HuH-7 (cell line): ENCODE measurements around the gene DHRS3.

Source experiments
- DNase-seq: peaks from one replicate; pipeline ENCODE4 v3.0.0; 2011; ENCODE audit warnings: low spot score

DHRS3 gene

GRCh38 chr1:12596007-12596821 is 21.8 kb downstream of the DHRS3 start:
- DNase-seq: peak; percentile 67

DNA sequence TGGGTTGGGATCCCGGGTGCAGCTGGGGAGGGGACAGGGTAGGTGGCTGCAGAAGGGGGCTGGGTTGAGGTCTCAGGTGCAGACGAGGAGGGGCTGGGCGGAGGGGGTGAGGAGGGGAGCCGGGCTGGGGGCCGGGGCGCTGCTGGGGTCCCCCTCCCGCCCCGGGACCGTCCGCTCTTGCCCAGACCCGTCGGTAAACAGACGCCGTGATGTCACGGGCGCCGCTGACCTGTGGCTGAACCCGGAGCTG is 22.3 kb downstream of the DHRS3 start:
- DNase-seq: no peak

- no peak for DNase-seq
Observed at GRCh38 chr1:12594966-12595756, 22.8 kb downstream of the DHRS3 start.

GRCh38 chr1:12594490-12594889 is 23.5 kb downstream of the DHRS3 start:
- DNase-seq: no peak

GRCh38 chr1:12593621-12594066 is 24.4 kb downstream of the DHRS3 start:
- DNase-seq: no peak

DNA sequence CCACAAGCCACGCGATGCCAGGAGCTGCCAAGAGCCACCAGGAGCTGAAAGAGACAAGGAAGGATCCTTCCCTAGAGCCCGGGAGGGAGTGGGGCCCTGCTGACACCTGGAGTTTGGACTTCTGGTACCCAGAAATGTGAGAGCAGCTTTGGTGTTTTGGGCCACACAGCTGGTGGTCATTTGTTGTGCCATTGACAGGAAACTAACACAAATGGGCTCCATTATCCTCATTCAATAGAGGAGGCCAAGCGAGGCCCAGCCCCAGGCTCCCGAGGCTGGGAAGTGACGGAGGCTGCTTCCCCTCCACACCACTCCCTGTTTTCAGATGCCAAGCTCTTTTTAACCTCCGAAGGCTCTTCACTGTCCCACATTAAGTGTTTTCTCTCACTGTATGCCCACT is 25.5 kb downstream of the DHRS3 start:
- DNase-seq: no peak

DNA sequence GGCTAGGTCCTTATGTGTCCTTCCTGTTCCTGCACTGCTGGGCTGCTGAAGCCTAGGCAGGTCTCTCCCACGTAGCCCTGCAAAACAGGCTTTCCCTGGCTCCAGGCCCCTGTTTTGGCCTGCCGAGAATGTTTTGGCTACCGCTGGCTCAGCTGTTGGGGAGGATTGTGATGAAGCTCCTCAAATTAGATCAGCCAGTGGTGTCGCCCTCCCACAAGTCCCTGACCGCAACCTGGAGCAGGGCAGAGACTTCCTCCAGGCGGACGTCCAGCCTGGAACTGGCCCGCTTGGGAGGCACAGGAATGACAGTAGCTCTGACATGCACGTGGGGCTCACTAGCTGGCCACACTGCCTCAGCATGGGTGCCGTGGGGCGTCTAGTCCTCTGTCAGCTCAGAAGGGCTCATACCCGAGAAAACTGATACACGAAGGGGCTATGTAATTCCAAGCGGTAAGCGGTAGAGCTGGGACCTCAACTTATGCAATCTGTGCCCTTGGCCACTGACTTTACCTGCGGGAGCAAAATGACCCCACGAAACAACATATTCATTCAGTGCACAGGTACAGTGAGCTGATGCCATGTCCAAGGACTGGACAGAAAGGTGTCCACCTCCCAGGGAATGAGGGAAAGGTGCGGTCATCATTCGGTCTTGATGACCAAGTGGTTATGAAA is 26.6 kb downstream of the DHRS3 start:
- DNase-seq: no peak

DNA sequence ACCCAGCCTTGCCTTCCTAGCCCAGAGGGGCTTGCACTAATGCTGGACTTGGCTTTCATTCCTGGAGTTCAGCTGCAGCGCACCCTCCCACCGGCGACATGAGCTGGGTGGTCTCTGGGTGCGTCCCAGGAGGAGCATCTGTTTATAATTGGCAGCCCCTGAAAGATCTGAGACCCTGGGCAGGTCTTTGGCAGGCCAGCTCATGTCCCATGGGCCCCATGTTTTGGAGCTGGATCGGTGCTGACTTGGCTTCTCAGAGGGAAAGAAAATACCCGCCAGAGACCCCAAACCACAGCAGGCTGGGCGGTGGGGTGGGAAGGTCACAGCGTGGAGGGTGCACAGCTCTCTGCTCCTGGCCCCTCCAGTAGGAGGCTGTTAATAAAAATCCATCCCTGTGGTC is 29.3 kb downstream of the DHRS3 start:
- DNase-seq: no peak

- DNase-seq: no peak
Observed at GRCh38 chr1:12587981-12588640, 29.9 kb downstream of the DHRS3 start.

DNA sequence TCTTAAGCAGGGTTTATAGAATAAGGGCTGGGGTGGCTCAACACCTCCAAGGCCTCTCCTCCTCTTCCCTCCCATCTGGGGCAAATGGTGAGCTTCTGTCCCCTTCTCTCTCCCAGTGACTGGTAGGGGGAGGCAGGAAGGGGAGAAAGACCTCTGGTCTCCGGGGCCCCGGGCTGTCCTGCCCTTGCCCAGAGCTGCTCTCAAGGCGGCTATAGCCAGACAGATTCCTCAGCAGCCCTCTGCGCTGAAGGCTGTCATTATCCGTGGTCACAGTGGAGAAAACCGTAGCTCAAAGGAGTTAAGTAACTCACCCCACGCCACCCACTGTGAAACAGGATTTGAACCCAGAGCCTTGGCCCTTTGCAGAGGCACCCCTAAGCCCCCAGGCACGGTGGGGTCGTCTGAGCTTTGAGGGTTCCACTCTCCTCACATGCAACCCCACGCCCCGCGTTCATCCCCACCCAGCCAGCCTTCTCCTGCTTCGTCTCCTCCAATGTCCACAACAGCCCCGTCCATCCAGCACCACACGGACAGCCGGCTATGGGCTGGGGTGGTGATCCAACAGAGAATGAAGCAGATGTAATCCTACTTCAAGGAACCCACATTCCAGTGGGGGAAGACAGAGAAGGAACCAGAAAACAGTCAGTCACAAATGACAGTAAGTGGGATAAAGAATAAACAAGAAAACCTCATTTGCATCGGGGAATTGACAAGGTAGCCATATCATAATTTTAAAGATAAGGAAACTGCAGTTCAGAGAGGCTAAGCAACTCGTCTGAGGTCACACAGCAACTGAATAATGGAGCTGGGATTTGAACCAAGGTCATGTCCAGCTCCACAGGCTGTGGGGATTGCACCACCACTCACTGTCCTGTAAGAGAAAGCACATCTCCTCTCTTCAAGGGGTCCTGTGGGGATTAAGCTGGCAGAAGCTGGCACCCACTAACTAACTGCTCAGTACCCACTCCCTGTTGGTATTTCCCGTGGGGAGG is 31.8 kb downstream of the DHRS3 start:
- DNase-seq: no peak

DNA sequence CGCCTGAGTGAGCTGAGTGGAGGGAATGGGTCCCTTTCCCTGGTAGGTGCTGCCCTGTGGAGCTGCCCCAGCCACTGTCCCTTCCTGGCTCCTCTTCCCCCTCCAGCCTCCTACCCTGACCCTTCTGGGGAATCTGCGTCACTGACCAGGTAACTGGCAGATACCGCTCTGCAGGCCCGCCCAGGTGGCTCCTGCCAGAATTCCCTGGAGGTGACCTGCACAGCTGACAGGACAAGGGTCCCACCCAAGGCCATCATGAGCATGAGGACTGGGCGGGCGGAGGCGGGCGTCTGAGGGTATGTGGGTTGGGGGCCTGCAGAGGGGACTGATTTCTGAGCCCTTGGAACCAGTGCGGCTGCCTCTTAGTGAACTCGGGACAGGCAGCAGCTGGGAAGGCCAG is 32.5 kb downstream of the DHRS3 start:
- no peak for DNase-seq

DNA sequence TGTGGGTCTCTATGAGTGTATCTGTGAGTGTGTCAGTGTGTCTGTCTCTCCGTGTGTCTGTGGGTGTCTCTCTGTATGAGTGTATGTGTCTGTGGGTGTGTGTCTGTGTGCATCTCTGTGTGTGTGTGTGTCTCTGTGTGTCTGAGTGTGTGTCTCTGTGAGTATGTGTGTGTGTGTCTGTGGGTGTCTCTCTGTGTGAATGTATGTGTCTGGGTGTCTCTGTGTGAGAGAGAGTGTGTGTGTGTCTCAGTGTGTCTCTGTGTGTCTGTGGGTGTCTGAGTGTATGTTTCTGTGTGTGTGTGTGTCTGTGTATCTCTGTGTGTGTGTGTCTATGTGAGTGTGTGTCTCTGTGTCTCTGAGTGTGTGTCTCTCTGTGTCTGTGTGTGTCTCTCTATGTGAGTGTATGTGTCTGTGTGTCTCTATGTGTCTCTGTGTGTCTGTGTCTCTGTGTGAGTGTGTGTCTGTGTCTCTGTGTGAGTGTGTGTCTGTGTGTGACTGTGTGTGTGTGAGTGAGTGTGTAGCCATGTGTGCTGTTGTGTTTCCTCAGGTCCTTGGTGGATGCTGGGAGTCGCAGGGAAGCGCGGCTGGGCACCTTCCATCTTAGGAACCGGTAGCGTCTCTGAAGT is 33.0 kb downstream of the DHRS3 start:
- DNase-seq: no peak

DNA sequence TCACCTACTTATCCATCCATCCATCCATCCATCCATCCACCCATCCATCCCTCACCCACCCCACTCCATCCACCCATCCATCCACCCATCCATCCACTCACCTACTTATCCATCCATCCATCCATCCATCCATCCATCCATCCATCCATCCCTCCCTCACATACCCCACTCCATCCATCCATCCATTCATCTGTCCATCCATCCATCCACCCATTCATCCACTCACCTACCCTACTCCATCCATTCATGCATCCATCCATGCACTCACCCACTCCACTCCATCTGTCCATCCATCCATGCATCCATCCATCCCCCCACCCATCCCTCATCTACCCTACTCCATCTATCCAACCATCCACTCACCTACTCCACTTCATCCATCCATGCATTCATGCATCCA is 34.5 kb downstream of the DHRS3 start:
- no peak for DNase-seq

GRCh38 chr1:12582649-12583048 is 35.4 kb downstream of the DHRS3 start:
- DNase-seq: no peak

- DNase-seq: no peak
Observed at GRCh38 chr1:12581179-12581578, 36.8 kb downstream of the DHRS3 start.

- no peak for DNase-seq
Observed at GRCh38 chr1:12580054-12580887, 37.7 kb downstream of the DHRS3 start.

GRCh38 chr1:12578860-12579422 is 39.1 kb downstream of the DHRS3 start:
- DNase-seq: no peak

- DNase-seq: no peak
Observed at GRCh38 chr1:12577020-12577419, 41.0 kb downstream of the DHRS3 start.

- DNase-seq: no peak
Observed at GRCh38 chr1:12574757-12575139, 43.3 kb downstream of the DHRS3 start.
